A549 (cell line): Measurements from ENCODE around the gene ZNF764. TPM values are rescaled to one million over a fixed set of nuclear protein-coding genes. Genes with fewer than 3 reads are reported as not detected.

Experiments used
- ATAC-seq, 2 experiments: fragments of 200-7000 bp in 1 of 2; fragments of >200 bp in 1 of 2; cut with Nextera tagmentation in 1 of 2; cut with Tn5 transposase in 1 of 2; 3 replicates each; pipeline versions ENCODE4 v1.8.0 to v1.9.1; 2018 to 2020; ENCODE audit warnings: mild to moderate bottlenecking in 1 of 2, moderate library complexity in 1 of 2
- CTCF ChIA-PET: fragments of 300-600 bp; sonication (Branson Sonifier 250); formaldehyde crosslinking; extraction: SDS; loops from one replicate; lab custom pipeline; 2021; ENCODE audit warnings: antibody characterized with exemption, inconsistent platforms; lab: Yijun Ruan, JAX
- POLR2A ChIA-PET: fragments of 350-600 bp; formaldehyde crosslinking; extraction: SDS; loops from one replicate; lab custom pipeline; 2021; ENCODE audit warnings: antibody characterized with exemption, inconsistent platforms; lab: Yijun Ruan, JAX
- DNase-seq, 2 experiments: peaks; one replicate each; pipeline versions ENCODE4 v3.0.0 to v3.0.0-alpha.2; 2011 to 2016; ENCODE audit warnings: low read depth in 1 of 2, low spot score in 1 of 2
- FAIRE-seq: peaks from 2 replicates; lab custom pipeline; 2011; peaks lifted over from hg19 to GRCh38; lab: Jason Lieb, UNC
- H3K27ac ChIP-seq, 2 experiments: fragments of >200 bp; sonication (Bioruptor Twin); formaldehyde crosslinking; 3 replicates each; pipeline ENCODE4 v1.5.1; 2016 to 2017
- H3K4me1 ChIP-seq: fragments of >200 bp; sonication (Bioruptor Twin); formaldehyde crosslinking; 3 replicates; pipeline ENCODE4 v1.6.1; 2016
- H3K4me2 ChIP-seq: fragments of >200 bp; sonication (Bioruptor Twin); formaldehyde crosslinking; 3 replicates; pipeline ENCODE4 v1.6.1; 2016
- H3K4me3 ChIP-seq: fragments of >200 bp; sonication (Bioruptor Twin); formaldehyde crosslinking; 3 replicates; pipeline ENCODE4 v1.5.1; 2016
- H3K9me3 ChIP-seq: fragments of >200 bp; sonication (Bioruptor Twin); formaldehyde crosslinking; 3 replicates; pipeline ENCODE4 v1.6.1; 2016
- CEBPB ChIP-seq, 2 experiments: fragments of >200 bp in 1 of 2; sonication (Bioruptor Twin) in 1 of 2; formaldehyde crosslinking in 1 of 2; IDR thresholded peaks; 2 replicates each; pipeline ENCODE4 v1.6.1; 2012 to 2016
- CHD2 ChIP-seq: fragments of 150-350 bp; IDR thresholded peaks from 2 replicates; pipeline ENCODE4 v1.6.1; 2014; ENCODE audit warnings: low read length; ENCODE audit not compliant: partially characterized antibody
- EHMT2 ChIP-seq: fragments of 200-600 bp; sonication (generic); IDR thresholded peaks from 2 replicates; pipeline ENCODE4 v1.6.1; 2016; ENCODE audit warnings: antibody characterized with exemption, low read depth, mild to moderate bottlenecking, moderate library complexity
- ESRRA ChIP-seq: fragments of 150-350 bp; IDR thresholded peaks from 2 replicates; pipeline ENCODE4 v1.6.1; 2014; ENCODE audit warnings: mild to moderate bottlenecking, low read length, borderline replicate concordance
- FOSB ChIP-seq: fragments of 250-450 bp; sonication (Bioruptor Pico); IDR thresholded peaks from 2 replicates; pipeline ENCODE4 v1.5.0; 2020; ENCODE audit warnings: mild to moderate bottlenecking, moderate library complexity
- GATA3 ChIP-seq: IDR thresholded peaks from 2 replicates; pipeline ENCODE4 v1.6.1; 2012; ENCODE audit warnings: borderline replicate concordance
- HEYL ChIP-seq: fragments of 250-450 bp; sonication (Bioruptor Pico); IDR thresholded peaks from 2 replicates; pipeline ENCODE4 v1.8.0; 2021; ENCODE audit warnings: mild to moderate bottlenecking, moderate library complexity
- HOXB5 ChIP-seq: fragments of 250-450 bp; sonication (Bioruptor Pico); IDR thresholded peaks from 2 replicates; pipeline ENCODE4 v1.5.0; 2020; ENCODE audit warnings: mild to moderate bottlenecking, moderate library complexity
- JUN ChIP-seq, 2 experiments: fragments of >200 bp; sonication (Bioruptor Twin); formaldehyde crosslinking; IDR thresholded peaks; 2 replicates in 1 of 2; 3 replicates in 1 of 2; pipeline ENCODE4 v1.6.1; 2016 to 2017
- KDM1A ChIP-seq: fragments of 200-600 bp; sonication (generic); IDR thresholded peaks from 2 replicates; pipeline ENCODE4 v1.6.1; 2016; ENCODE audit warnings: low read depth, mild to moderate bottlenecking
- KDM5A ChIP-seq: fragments of 200-600 bp; sonication (generic); IDR thresholded peaks from 2 replicates; pipeline ENCODE4 v1.6.1; 2016; ENCODE audit warnings: antibody characterized with exemption, mild to moderate bottlenecking
- MAFK ChIP-seq: fragments of 450-650 bp; IDR thresholded peaks from 2 replicates; pipeline ENCODE4 v1.6.1; 2014; ENCODE audit not compliant: partially characterized antibody
- MYC ChIP-seq: IDR thresholded peaks from 2 replicates; pipeline ENCODE4 v1.6.1; 2012; ENCODE audit warnings: mild to moderate bottlenecking, inconsistent platforms, low read length, improper control_type of control experiment, borderline replicate concordance
- NPAS2 ChIP-seq: fragments of 250-450 bp; sonication (Bioruptor Pico); IDR thresholded peaks from 2 replicates; pipeline ENCODE4 v1.8.0; 2022; ENCODE audit warnings: mild to moderate bottlenecking, moderate library complexity, borderline replicate concordance
- NR3C1 ChIP-seq: fragments of >200 bp; sonication (Bioruptor Twin); formaldehyde crosslinking; IDR thresholded peaks from 3 replicates; pipeline ENCODE4 v1.6.1; 2017
- PHF8 ChIP-seq: fragments of 200-600 bp; sonication (generic); IDR thresholded peaks from 2 replicates; pipeline ENCODE4 v1.6.1; 2016; ENCODE audit warnings: low read depth, mild to moderate bottlenecking, antibody characterized with exemption, moderate library complexity, borderline replicate concordance
- POLR2A ChIP-seq: IDR thresholded peaks from 2 replicates; pipeline ENCODE4 v1.6.1; 2012; ENCODE audit warnings: mild to moderate bottlenecking, low read length
- RARB ChIP-seq: fragments of 250-450 bp; sonication (Bioruptor Pico); IDR thresholded peaks from 2 replicates; pipeline ENCODE4 v1.8.0; 2021; ENCODE audit warnings: mild to moderate bottlenecking, moderate library complexity
- RFX5 ChIP-seq: fragments of 450-650 bp; IDR thresholded peaks from 2 replicates; pipeline ENCODE4 v1.7.1; 2014; ENCODE audit warnings: antibody characterized with exemption, mild to moderate bottlenecking, moderate library complexity
- SMC3 ChIP-seq: fragments of >200 bp; sonication (Bioruptor Twin); formaldehyde crosslinking; IDR thresholded peaks from 3 replicates; pipeline ENCODE4 v1.6.1; 2018; ENCODE audit warnings: inconsistent platforms
- SREBF2 ChIP-seq: fragments of 450-650 bp; IDR thresholded peaks from 2 replicates; pipeline ENCODE4 v1.6.1; 2014; ENCODE audit warnings: mild to moderate bottlenecking, moderate library complexity
- ZC3H11A ChIP-seq: fragments of 450-650 bp; IDR thresholded peaks from 2 replicates; pipeline ENCODE4 v1.6.1; 2014; ENCODE audit warnings: antibody characterized with exemption, mild to moderate bottlenecking
- ZSCAN20 ChIP-seq: fragments of 250-450 bp; sonication (Bioruptor Pico); IDR thresholded peaks from 2 replicates; pipeline ENCODE4 v1.8.0; 2022; ENCODE audit warnings: mild to moderate bottlenecking, moderate library complexity
- WGBS: methylation state at CpG from one replicate; pipeline ENCODE4 v1.1.6; 2017; ENCODE audit errors: missing lambda C conversion rate; 5-methylcytosine and 5-hydroxymethylcytosine counted together
- polyA plus RNA-seq, 4 experiments: library from polyadenylated mRNA; depleted of rRNA in 3 of 4; stranded (reverse); fragments of >200 nt; fragmentation: RNase III in 1 of 4; extraction: RNeasy Plus Mini Kit Qiagen cat#74134 plus additional on column Dnase treatment in 1 of 4; gene quantifications; 2 replicates in 3 of 4; 3 replicates in 1 of 4; pipeline ENCODE4 v1.2.3, GENCODE V29; 2011 to 2017
- TF ChIP-seq, protein P1 (sequence below): fragments of 450-650 bp; IDR thresholded peaks from 2 replicates; pipeline ENCODE4 v1.6.1; 2014; ENCODE audit warnings: antibody characterized with exemption
- TF ChIP-seq, protein P2 (sequence below): fragments of >200 bp; sonication (Bioruptor Twin); formaldehyde crosslinking; IDR thresholded peaks from 3 replicates; pipeline ENCODE4 v1.5.1; 2016
- TF ChIP-seq, protein P3 (sequence below): fragments of >200 bp; sonication (Bioruptor Twin); formaldehyde crosslinking; IDR thresholded peaks from 3 replicates; pipeline ENCODE4 v1.6.1; 2016
- TF ChIP-seq, protein P4 (sequence below): IDR thresholded peaks from 2 replicates; pipeline ENCODE4 v1.6.1; 2012

Gene ZNF764
- polyA plus RNA-seq, 2 of the 4 experiments (the other 2 are of a cell fraction), result 2.9 to 4.0 TPM

DNA sequence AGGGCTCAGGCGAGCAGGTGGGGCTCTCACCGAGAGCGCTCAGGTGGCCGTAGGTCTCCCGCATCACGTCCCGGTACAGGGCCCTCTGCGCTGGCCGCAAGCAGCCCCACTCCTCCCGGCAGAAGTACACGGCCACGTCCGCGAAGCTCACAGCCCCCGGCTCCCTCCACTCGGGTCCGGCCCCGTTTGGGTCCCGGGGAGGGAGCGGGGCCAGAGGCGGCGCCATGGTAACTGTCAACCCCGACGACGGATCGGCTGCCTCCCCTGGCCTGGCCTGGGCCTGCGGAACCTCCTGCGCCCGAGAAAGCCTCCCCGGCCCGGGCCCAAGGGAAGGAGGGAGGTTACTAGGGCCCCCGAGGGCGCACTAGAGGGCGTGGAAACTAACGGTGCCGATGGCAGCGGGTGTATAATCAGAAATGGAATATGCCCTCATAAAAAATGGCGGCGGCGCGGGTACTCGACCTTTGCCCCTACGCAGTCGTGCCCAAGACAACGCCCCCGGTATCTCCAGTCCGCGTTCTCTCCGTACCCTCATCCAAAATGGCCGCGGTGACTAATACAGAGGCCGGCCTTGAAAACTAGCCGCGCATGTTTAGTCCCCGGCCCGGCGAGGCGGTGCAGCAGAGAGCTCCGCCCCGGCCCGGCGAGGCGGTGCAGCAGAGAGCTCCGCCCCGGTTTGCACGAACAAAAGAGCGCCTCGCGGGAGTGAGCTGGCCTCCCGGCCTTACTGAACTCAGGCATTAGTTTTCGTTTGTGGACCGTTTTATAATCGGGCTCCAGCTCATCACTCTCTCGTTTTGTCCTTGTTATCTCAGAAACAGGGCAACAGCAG, at the start of gene ZNF764 (continued):
- TF ChIP-seq NPAS2, result no peak
- TF ChIP-seq POLR2A, result peak; percentile 55
- peak; percentile 54 to 91; a peak in 4 of 5 replicates for TF ChIP-seq JUN (IDR thresholded peaks at IDR 0.05)
- no peak for TF ChIP-seq NR3C1
- no peak for TF ChIP-seq ESRRA
- no peak for TF ChIP-seq KDM5A
- peak; percentile 71 for TF ChIP-seq PHF8
- TF ChIP-seq, protein P1, sequence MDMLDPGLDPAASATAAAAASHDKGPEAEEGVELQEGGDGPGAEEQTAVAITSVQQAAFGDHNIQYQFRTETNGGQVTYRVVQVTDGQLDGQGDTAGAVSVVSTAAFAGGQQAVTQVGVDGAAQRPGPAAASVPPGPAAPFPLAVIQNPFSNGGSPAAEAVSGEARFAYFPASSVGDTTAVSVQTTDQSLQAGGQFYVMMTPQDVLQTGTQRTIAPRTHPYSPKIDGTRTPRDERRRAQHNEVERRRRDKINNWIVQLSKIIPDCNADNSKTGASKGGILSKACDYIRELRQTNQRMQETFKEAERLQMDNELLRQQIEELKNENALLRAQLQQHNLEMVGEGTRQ, result no peak
- TF ChIP-seq CEBPB (IDR thresholded peaks at IDR 0.05), result no peak
- TF ChIP-seq HEYL (CRISPR knock-in tag), result no peak
- TF ChIP-seq SREBF2, result no peak
- TF ChIP-seq RARB, result no peak
- no peak for TF ChIP-seq RFX5
- peak; percentile 57; the same call in 1 of the 2 replicates for TF ChIP-seq MYC
- TF ChIP-seq ZC3H11A, result no peak
- TF ChIP-seq, all 56 proteins: peak for 13

DNA sequence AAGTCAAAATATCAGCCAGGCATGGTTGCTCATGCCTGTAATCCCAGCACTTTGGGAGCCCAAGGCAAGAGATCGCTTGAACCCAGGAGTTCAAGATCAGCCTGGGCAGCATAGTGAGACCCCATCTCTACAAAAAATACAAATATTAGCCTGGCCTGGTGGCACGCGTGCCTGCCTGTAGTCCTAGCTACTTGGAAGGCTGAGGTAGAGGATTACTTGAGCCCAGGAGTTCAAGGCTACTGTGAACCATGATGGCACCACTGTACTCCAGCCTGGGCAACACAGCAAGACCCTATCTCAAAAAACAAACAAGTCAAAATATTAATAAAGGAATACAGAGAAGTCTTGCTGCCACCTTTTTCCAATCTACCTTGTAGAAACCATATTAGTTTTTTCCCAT, 47.8 kb upstream of the ZNF764 start:
- no peak overlapping the region for H3K27ac ChIP-seq
- ChIA-PET POLR2A (no interaction called here), CTCF (interaction anchor here (1.3 to 3.5 kb wide), 4 partner anchors 8 to 171 kb away, joined by 3 to 22 read pairs (median 11); no protein-coding TSS in a partner anchor)
- H3K4me3 ChIP-seq, result no peak overlapping the region
- H3K4me2 ChIP-seq, result no peak overlapping the region
- peaks cover 9% of the 10 kb centered on the region; the same call in 1 of the 3 replicates for H3K4me1 ChIP-seq
- H3K9me3 ChIP-seq, result 0 out of 3 replicates have a peak, but pooled peaks cover 3% of the 10 kb centered on the region
- 93% methylated on average over 3 of the region's 3 CpGs for WGBS
- ATAC-seq (no peak), FAIRE-seq (no peak), DNase-seq (no peak)
- TF ChIP-seq EHMT2 (no peak), HOXB5 (CRISPR knock-in tag) (no peak), NR3C1 (no peak), RARB (no peak), MAFK (no peak), FOSB (CRISPR knock-in tag) (no peak), CHD2 (no peak)
- TF ChIP-seq, protein P2, sequence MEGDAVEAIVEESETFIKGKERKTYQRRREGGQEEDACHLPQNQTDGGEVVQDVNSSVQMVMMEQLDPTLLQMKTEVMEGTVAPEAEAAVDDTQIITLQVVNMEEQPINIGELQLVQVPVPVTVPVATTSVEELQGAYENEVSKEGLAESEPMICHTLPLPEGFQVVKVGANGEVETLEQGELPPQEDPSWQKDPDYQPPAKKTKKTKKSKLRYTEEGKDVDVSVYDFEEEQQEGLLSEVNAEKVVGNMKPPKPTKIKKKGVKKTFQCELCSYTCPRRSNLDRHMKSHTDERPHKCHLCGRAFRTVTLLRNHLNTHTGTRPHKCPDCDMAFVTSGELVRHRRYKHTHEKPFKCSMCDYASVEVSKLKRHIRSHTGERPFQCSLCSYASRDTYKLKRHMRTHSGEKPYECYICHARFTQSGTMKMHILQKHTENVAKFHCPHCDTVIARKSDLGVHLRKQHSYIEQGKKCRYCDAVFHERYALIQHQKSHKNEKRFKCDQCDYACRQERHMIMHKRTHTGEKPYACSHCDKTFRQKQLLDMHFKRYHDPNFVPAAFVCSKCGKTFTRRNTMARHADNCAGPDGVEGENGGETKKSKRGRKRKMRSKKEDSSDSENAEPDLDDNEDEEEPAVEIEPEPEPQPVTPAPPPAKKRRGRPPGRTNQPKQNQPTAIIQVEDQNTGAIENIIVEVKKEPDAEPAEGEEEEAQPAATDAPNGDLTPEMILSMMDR, result no peak
- TF ChIP-seq, protein P3, sequence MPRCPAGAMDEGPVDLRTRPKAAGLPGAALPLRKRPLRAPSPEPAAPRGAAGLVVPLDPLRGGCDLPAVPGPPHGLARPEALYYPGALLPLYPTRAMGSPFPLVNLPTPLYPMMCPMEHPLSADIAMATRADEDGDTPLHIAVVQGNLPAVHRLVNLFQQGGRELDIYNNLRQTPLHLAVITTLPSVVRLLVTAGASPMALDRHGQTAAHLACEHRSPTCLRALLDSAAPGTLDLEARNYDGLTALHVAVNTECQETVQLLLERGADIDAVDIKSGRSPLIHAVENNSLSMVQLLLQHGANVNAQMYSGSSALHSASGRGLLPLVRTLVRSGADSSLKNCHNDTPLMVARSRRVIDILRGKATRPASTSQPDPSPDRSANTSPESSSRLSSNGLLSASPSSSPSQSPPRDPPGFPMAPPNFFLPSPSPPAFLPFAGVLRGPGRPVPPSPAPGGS, result no peak

DNA sequence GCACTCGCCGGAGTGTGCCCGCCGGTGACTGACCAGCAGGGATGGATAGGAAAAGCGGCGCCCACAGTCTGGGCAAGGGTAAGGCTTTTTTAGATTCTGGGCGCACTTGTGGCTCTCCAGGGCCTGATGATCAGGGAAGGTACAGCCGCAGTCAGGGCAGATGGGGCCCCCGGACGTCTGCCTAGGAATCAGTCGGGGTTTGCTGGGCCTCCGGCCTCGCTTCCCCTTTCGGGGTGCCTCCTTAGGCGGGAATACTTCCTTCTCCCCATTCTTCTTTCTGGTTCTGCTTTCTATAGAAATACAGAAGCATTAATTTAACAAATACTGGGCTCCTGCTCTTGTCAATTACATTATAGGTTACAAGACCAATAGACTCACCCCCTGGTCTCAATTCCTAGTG, 47.0 kb upstream of the ZNF764 start:
- DNase-seq (no peak), ATAC-seq (no peak)
- CTCF ChIA-PET, result interaction anchor here (1.9 to 2.4 kb wide), 2 partner anchors 10 to 155 kb away, joined by 8 to 17 read pairs; no protein-coding TSS in a partner anchor

More for the DNA sequence above, 47.0 kb upstream of the ZNF764 start:
- H3K4me2 ChIP-seq, result no peak overlapping the region
- peaks cover 6% of the 10 kb centered on the region; the same call in 1 of the 3 replicates for H3K4me1 ChIP-seq
- no peak for FAIRE-seq
- 91% methylated on average over 15 of the region's 15 CpGs for WGBS
- H3K4me3 ChIP-seq, result no peak overlapping the region
- H3K27ac ChIP-seq, result no peak overlapping the region
- TF ChIP-seq ZSCAN20 (CRISPR knock-in tag) (no peak), ZC3H11A (no peak), JUN (IDR thresholded peaks at IDR 0.05) (no peak), CHD2 (no peak), HOXB5 (CRISPR knock-in tag) (no peak), KDM5A (no peak), KDM1A (no peak), SMC3 (no peak), NPAS2 (no peak), HEYL (CRISPR knock-in tag) (no peak), GATA3 (no peak)
- TF ChIP-seq, protein P4, sequence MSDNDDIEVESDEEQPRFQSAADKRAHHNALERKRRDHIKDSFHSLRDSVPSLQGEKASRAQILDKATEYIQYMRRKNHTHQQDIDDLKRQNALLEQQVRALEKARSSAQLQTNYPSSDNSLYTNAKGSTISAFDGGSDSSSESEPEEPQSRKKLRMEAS, result no peak
- POLR2A ChIA-PET, result no interaction called here
- H3K9me3 ChIP-seq, result 0 out of 3 replicates have a peak, but pooled peaks cover 7% of the 10 kb centered on the region
